Esophagus muscularis mucosa (tissue), 4 donors: Measurements from ENCODE around the gene FANCC. TPM values are rescaled to one million over a fixed set of nuclear protein-coding genes. Genes with fewer than 3 reads are reported as not detected.

Source experiments
- DNase-seq: peaks from one replicate; pipeline ENCODE4 v3.0.0-alpha.2; 2017; ENCODE audit errors: extremely low spot score
- H3K27ac ChIP-seq, 4 donors: fragments of 200-600 bp; sonication (generic); replicated peaks in 1 of 4; 1 replicate in 3 of 4; 2 replicates in 1 of 4; pipeline ENCODE4 v1.5.1; 2016 to 2019; ENCODE audit warnings: mild to moderate bottlenecking in 1 of 4
- H3K27me3 ChIP-seq, 4 donors: fragments of 200-600 bp; sonication (generic); one replicate each; pipeline versions ENCODE4 v1.5.1 to v1.6.0; 2016 to 2019
- H3K36me3 ChIP-seq, 4 donors: fragments of 200-600 bp; sonication (generic); one replicate each; pipeline ENCODE4 v1.5.1; 2016 to 2019
- H3K4me1 ChIP-seq, 4 donors: fragments of 200-600 bp; sonication (generic); one replicate each; pipeline ENCODE4 v1.5.1; 2016 to 2019
- H3K4me3 ChIP-seq, 4 donors: fragments of 200-600 bp; sonication (generic); 1 replicate in 2 of 4; 2 replicates in 2 of 4; pipeline ENCODE4 v1.5.1; 2016 to 2019; ENCODE audit warnings: mild to moderate bottlenecking in 4 of 4, moderate library complexity in 1 of 4
- H3K9me3 ChIP-seq, 4 donors: fragments of 200-600 bp; sonication (generic); 1 replicate in 3 of 4; 2 replicates in 1 of 4; pipeline ENCODE4 v1.5.1; 2016 to 2019
- EP300 ChIP-seq: sonication (generic); formaldehyde crosslinking; IDR thresholded peaks from one replicate; pipeline ENCODE4 v1.6.1; 2017; ENCODE audit warnings: antibody characterized with exemption
- POLR2A ChIP-seq: fragments of 450-650 bp; IDR thresholded peaks from one replicate; pipeline ENCODE4 v1.6.1; 2017; ENCODE audit warnings: antibody characterized with exemption, moderate library complexity, mild to moderate bottlenecking, low read depth
- POLR2AphosphoS5 ChIP-seq, 2 donors: sonication (generic); formaldehyde crosslinking; IDR thresholded peaks; one replicate each; pipeline ENCODE4 v1.6.1; 2017; ENCODE audit warnings: antibody characterized with exemption in 2 of 2
- WGBS: methylation state at CpG from one replicate; pipeline ENCODE4 v1.1.5; 2018; 5-methylcytosine and 5-hydroxymethylcytosine counted together
- intact Hi-C: fragments of 100-400 bp; cut with DNase I; formaldehyde crosslinking; loops from one replicate; pipeline ENCODE4 v1.15.1; 2023
- total RNA-seq, 4 donors: library from RNA; depleted of rRNA; stranded (reverse); fragments of >200 nt; gene quantifications; one replicate each; pipeline versions ENCODE4 v1.1.0 to v1.2.1, GENCODE V29; 2016
- TF ChIP-seq, protein P1 (sequence below), 3 experiments: fragments of 200-600 bp in 2 of 3; fragments of 450-650 bp in 1 of 3; sonication (generic) in 2 of 3; IDR thresholded peaks; one replicate each; pipeline ENCODE4 v1.5.1; 2017 to 2019; ENCODE audit warnings: antibody characterized with exemption in 3 of 3, mild to moderate bottlenecking in 2 of 3, moderate library complexity in 1 of 3

The FANCC gene
- total RNA-seq, 4 donors from 2014 or later = 5.3 to 9.5 (median 6.8) TPM

DNA sequence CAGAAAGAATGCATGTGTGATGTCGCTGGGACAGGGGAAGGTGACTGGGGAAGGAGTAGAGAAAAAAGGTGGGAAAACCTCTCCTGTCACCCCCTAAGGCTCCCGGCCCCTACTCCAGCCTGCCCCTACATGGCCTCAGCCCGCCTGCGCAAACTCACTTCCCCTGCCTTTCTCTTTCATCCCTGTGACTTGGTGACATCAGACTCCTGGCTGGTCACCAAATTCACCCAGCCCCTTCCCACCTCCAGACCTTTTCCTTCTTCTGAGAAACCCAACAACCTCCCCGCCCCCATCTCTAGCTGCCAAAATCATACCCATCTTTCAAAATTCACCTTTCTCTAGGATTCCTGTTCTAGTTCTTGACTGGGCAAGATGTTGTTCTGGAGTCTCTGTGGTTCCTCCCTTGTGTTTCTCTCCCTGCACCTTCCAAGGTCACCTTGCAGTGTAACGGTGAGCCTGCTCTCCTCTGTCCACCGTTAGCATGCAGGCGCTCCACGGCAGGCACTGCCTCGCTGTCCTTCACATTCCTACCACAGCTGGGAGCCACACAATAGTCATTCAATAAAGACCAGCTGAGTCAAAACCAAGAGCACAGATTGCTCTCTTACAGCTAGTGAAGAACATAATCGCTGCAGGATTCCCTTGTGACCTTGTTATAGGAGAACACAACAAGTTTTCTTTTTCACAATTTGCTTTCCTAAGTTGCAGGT is 134.5 kb downstream of the FANCC start:
- 90% methylated on average over 11 of the region's 11 CpGs for WGBS
- TF ChIP-seq POLR2A = no peak
- TF ChIP-seq POLR2AphosphoS5 (IDR thresholded peaks at IDR 0.05) = no peak
- no peak for TF ChIP-seq EP300
- TF ChIP-seq, protein P1, sequence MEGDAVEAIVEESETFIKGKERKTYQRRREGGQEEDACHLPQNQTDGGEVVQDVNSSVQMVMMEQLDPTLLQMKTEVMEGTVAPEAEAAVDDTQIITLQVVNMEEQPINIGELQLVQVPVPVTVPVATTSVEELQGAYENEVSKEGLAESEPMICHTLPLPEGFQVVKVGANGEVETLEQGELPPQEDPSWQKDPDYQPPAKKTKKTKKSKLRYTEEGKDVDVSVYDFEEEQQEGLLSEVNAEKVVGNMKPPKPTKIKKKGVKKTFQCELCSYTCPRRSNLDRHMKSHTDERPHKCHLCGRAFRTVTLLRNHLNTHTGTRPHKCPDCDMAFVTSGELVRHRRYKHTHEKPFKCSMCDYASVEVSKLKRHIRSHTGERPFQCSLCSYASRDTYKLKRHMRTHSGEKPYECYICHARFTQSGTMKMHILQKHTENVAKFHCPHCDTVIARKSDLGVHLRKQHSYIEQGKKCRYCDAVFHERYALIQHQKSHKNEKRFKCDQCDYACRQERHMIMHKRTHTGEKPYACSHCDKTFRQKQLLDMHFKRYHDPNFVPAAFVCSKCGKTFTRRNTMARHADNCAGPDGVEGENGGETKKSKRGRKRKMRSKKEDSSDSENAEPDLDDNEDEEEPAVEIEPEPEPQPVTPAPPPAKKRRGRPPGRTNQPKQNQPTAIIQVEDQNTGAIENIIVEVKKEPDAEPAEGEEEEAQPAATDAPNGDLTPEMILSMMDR (IDR thresholded peaks at IDR 0.05) = no peak
- Histone ChIP-seq H3K9me3 (no peaks in the 10 kb centered on the region), H3K27me3 (no peaks in the 10 kb centered on the region), H3K27ac (no peak overlapping the region), H3K4me3 (no peak overlapping the region), H3K36me3 (no peaks in the 10 kb centered on the region), H3K4me1 (peaks cover 1 to 33% (median 28%) of the 10 kb centered on the region in 4 donors)
- DNase-seq = no peak
- intact Hi-C loops = no loop called here

- DNase-seq = no peak
- TF ChIP-seq, protein P1 (IDR thresholded peaks at IDR 0.05) = no peak
- no peak for TF ChIP-seq EP300
- intact Hi-C loops = no loop called here
- H3K27ac ChIP-seq = no peak overlapping the region
- H3K9me3 ChIP-seq = no peaks in the 10 kb centered on the region
- peaks cover 0 to 28% (median 27%) of the 10 kb centered on the region in 4 donors for H3K4me1 ChIP-seq
- H3K27me3 ChIP-seq = no peaks in the 10 kb centered on the region
- WGBS = 83% methylated on average over 4 of the region's 4 CpGs
- no peaks in the 10 kb centered on the region for H3K36me3 ChIP-seq
- H3K4me3 ChIP-seq = no peak overlapping the region
Measured at GRCh38 chr9:95181835-95182234, 135.7 kb downstream of the FANCC start.

- DNase-seq = no peak
- 76% methylated on average over 3 of the region's 3 CpGs for WGBS
- H3K4me1 ChIP-seq = peaks cover 0 to 28% (median 26%) of the 10 kb centered on the region in 4 donors
- TF ChIP-seq POLR2A = no peak
- TF ChIP-seq, protein P1 (IDR thresholded peaks at IDR 0.05) = peak; percentile 7 to 47 (median 36)
- no peaks in the 10 kb centered on the region for H3K36me3 ChIP-seq
- no peak overlapping the region for H3K4me3 ChIP-seq
- intact Hi-C loops = no loop called here
- H3K9me3 ChIP-seq = no peaks in the 10 kb centered on the region
- no peaks in the 10 kb centered on the region for H3K27me3 ChIP-seq
- no peak overlapping the region for H3K27ac ChIP-seq
Measured at GRCh38 chr9:95181226-95181818, 136.2 kb downstream of the FANCC start.

- no peak overlapping the region for H3K4me3 ChIP-seq
- WGBS = 92% methylated on average over 3 of the region's 3 CpGs
- no peaks in the 10 kb centered on the region for H3K9me3 ChIP-seq
- intact Hi-C loops = no loop called here
- no peaks in the 10 kb centered on the region for H3K36me3 ChIP-seq
- peaks cover 0 to 43% (median 28%) of the 10 kb centered on the region in 4 donors for H3K4me1 ChIP-seq
- TF ChIP-seq POLR2AphosphoS5 (IDR thresholded peaks at IDR 0.05) = no peak
- TF ChIP-seq, protein P1 (IDR thresholded peaks at IDR 0.05) = no peak
- no peak for TF ChIP-seq POLR2A
- no peak for TF ChIP-seq EP300
- no peak overlapping the region for H3K27ac ChIP-seq
- H3K27me3 ChIP-seq = no peaks in the 10 kb centered on the region
- no peak for DNase-seq
Measured at GRCh38 chr9:95177617-95178016, 139.9 kb downstream of the FANCC start.
